Endothelial cell of umbilical vein (primary cell): ENCODE data around the gene SDF2. TPM values are rescaled to one million over a fixed set of nuclear protein-coding genes. Genes with fewer than 3 reads are reported as not detected.

ENCODE experiments used
- BruUV-seq: library from RNA; stranded (reverse); fragments of 400-500 nt; replicated peaks from 2 replicates; lab custom pipeline; 2021; lab: Mats Ljungman, UMichigan
- CTCF ChIA-PET: fragments of 300-600, 350-600 bp; sonication (Branson Sonifier 250); formaldehyde crosslinking; loops from one replicate; lab custom pipeline; 2021; ENCODE audit warnings: antibody characterized with exemption, inconsistent platforms; lab: Charles Lee
- POLR2A ChIA-PET: fragments of 300-600, 350-600 bp; sonication (Branson Sonifier 250); formaldehyde crosslinking; loops from one replicate; lab custom pipeline; 2021; ENCODE audit warnings: antibody characterized with exemption, inconsistent platforms; lab: Charles Lee
- DNase-seq: peaks from one replicate; pipeline ENCODE4 v3.0.0-alpha.2; 2011; ENCODE audit warnings: low read depth, low spot score
- FAIRE-seq: peaks from 2 replicates; lab custom pipeline; 2011; peaks lifted over from hg19 to GRCh38; lab: Jason Lieb, UNC
- H2AFZ ChIP-seq: 2 replicates; pipeline ENCODE4 v1.6.0; 2012; ENCODE audit warnings: low read depth, low read length, control low read depth, inconsistent platforms
- H3K27ac ChIP-seq: 2 replicates; pipeline ENCODE4 v1.5.1; 2011; ENCODE audit warnings: low read depth, mild to moderate bottlenecking, control low read depth, low read length, moderate library complexity; ENCODE audit not compliant: insufficient read depth
- H3K27me3 ChIP-seq, 2 experiments: 2 replicates each; pipeline versions ENCODE4 v1.6.0 to v1.6.1; 2011; ENCODE audit warnings: low read length in 2 of 2, mixed read lengths in 1 of 2; ENCODE audit not compliant: control insufficient read depth in 2 of 2, insufficient read depth in 2 of 2
- H3K36me3 ChIP-seq, 2 experiments: 2 replicates in 1 of 2; 3 replicates in 1 of 2; pipeline ENCODE4 v1.5.1; 2011; ENCODE audit warnings: low read length in 2 of 2, mild to moderate bottlenecking in 1 of 2, moderate library complexity in 1 of 2; ENCODE audit not compliant: control insufficient read depth in 2 of 2, insufficient read depth in 2 of 2; ENCODE audit errors: extremely low read depth in 1 of 2
- H3K4me1 ChIP-seq: 3 replicates; pipeline ENCODE4 v1.5.1; 2011; ENCODE audit warnings: mild to moderate bottlenecking, low read length; ENCODE audit not compliant: control insufficient read depth, insufficient read depth; ENCODE audit errors: extremely low read depth
- H3K4me2 ChIP-seq: 2 replicates; pipeline ENCODE4 v1.6.1; 2011; ENCODE audit warnings: low read length, control low read depth, mixed read lengths; ENCODE audit not compliant: insufficient read depth
- H3K4me3 ChIP-seq, 3 experiments: fragments of 200-600 bp in 1 of 3; sonication (generic), shearing (Covaris generic) in 1 of 3; replicated peaks in 1 of 3; 2 replicates each; pipeline ENCODE4 v1.5.1; 2011 to 2016; ENCODE audit warnings: control low read depth in 3 of 3, low read length in 3 of 3, mild to moderate bottlenecking in 2 of 3, inconsistent platforms in 1 of 3, low read depth in 1 of 3, moderate library complexity in 1 of 3; ENCODE audit not compliant: insufficient read depth in 1 of 3
- H3K79me2 ChIP-seq: 2 replicates; pipeline ENCODE4 v1.6.0; 2012; ENCODE audit warnings: low read length, inconsistent platforms; ENCODE audit not compliant: control insufficient read depth, insufficient read depth
- H3K9ac ChIP-seq: replicated peaks from 2 replicates; pipeline ENCODE3; 2011; ENCODE audit warnings: low read length, control low read depth; ENCODE audit not compliant: insufficient read depth; ENCODE audit errors: extremely low read depth
- H3K9me1 ChIP-seq: replicated peaks from 3 replicates; pipeline ENCODE4 v1.6.0; 2011; ENCODE audit warnings: mild to moderate bottlenecking, low read length; ENCODE audit not compliant: control insufficient read depth, insufficient read depth; ENCODE audit errors: extremely low read depth
- H3K9me3 ChIP-seq: replicated peaks from 2 replicates; pipeline ENCODE4 v1.5.1; 2012; ENCODE audit warnings: low read length, inconsistent platforms; ENCODE audit not compliant: control insufficient read depth, insufficient read depth
- H4K20me1 ChIP-seq: replicated peaks from 2 replicates; pipeline ENCODE3; 2011; ENCODE audit warnings: mild to moderate bottlenecking, low read length; ENCODE audit not compliant: control insufficient read depth, insufficient read depth; ENCODE audit errors: extremely low read depth
- EZH2 ChIP-seq: IDR thresholded peaks from 2 replicates; pipeline ENCODE4 v1.6.1; 2012; ENCODE audit warnings: borderline replicate concordance, low read depth, mild to moderate bottlenecking, moderate library complexity, low read length, inconsistent platforms; ENCODE audit not compliant: severe bottlenecking
- FOS ChIP-seq: IDR thresholded peaks from 2 replicates; pipeline ENCODE4 v1.6.1; 2011; ENCODE audit warnings: mild to moderate bottlenecking, low read length, moderate library complexity, borderline replicate concordance; ENCODE audit not compliant: insufficient read depth
- GATA2 ChIP-seq: IDR thresholded peaks from 2 replicates; pipeline ENCODE4 v1.7.0; 2011; ENCODE audit warnings: low read depth, mild to moderate bottlenecking, moderate library complexity, mixed read lengths, low read length; ENCODE audit not compliant: insufficient read length, insufficient read depth
- JUN ChIP-seq: IDR thresholded peaks from 2 replicates; pipeline ENCODE4 v1.6.1; 2011; ENCODE audit warnings: borderline replicate concordance, low read depth; ENCODE audit not compliant: insufficient read length, insufficient read depth
- MAX ChIP-seq: IDR thresholded peaks from 2 replicates; pipeline ENCODE4 v1.6.1; 2011; ENCODE audit not compliant: insufficient read depth, insufficient read length
- MYC ChIP-seq: IDR thresholded peaks from one replicate; pipeline ENCODE4 v1.6.1; 2011; ENCODE audit warnings: mild to moderate bottlenecking, low read depth, low read length
- POLR2A ChIP-seq: IDR thresholded peaks from 2 replicates; pipeline ENCODE4 v1.6.1; 2012; ENCODE audit warnings: low read depth, mild to moderate bottlenecking, control low read depth, low read length
- POLR2AphosphoS5 ChIP-seq: IDR thresholded peaks from 2 replicates; pipeline ENCODE4 v1.6.1; 2012; ENCODE audit warnings: low read depth, mild to moderate bottlenecking, control low read depth, low read length, moderate library complexity; ENCODE audit not compliant: insufficient read depth
- dilution Hi-C: fragments of 300-500 bp; cut with MboI; formaldehyde crosslinking; loops from one replicate; pipeline ENCODE4 v1.15.0; 2019; ENCODE audit warnings: low sequenced_read_pairs; ENCODE audit not compliant: extremely low pct_ligation_motif_present
- intact Hi-C: fragments of 100-400 bp; cut with micrococcal nuclease; formaldehyde crosslinking; loops from one replicate; pipeline ENCODE4 v1.10.0; 2022
- polyA plus RNA-seq, 4 experiments: library from polyadenylated mRNA; depleted of rRNA in 3 of 4; stranded (reverse) in 3 of 4; unstranded in 1 of 4; fragments of >200 nt; gene quantifications; 2 replicates each; pipeline versions ENCODE4 v1.2.1 to v1.2.3, GENCODE V29; 2011 to 2012; ENCODE audit warnings: missing spikeins in 1 of 4
- total RNA-seq: library from RNA; stranded (reverse); gene quantifications from 2 replicates; pipeline ENCODE4 v1.2.3, GENCODE V29; 2021
- TF ChIP-seq, protein P1 (sequence below), 2 donors: IDR thresholded peaks; 1 replicate in 1 of 2; 2 replicates in 1 of 2; pipeline ENCODE4 v1.5.1; 2011; ENCODE audit warnings: low read length in 2 of 2, mild to moderate bottlenecking in 2 of 2, moderate library complexity in 2 of 2, control low read depth in 1 of 2, inconsistent platforms in 1 of 2, low read depth in 1 of 2; ENCODE audit not compliant: insufficient read depth in 1 of 2; ENCODE audit errors: extremely low read depth in 1 of 2

Gene SDF2
- total and polyA plus RNA-seq, 2 donors (not counting 3 experiments of a cell fraction or from before 2014, with no cell fraction given) = 52.6 to 77.9 TPM

DNA sequence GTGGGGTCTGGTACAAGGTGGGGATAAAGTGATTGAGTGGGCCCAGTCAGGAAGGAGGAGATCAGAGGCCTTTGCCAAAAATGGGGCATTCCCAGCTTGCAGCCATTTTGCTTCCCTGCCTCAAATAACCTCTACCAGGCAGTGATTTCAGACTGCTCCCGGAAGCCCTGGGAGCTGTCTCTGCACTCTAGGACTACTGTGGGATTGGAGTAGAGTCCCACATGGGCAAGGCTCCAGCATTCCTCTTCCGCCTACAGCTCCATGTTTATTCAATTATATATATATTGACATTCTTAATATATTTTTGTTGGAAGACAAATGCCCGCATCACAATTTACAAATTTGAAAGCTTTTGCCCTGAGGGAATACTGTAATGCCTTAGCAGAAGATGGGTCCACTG lies 13.8 kb upstream of the SDF2 start:
- FAIRE-seq (no peak), DNase-seq (no peak)
- Histone ChIP-seq H3K27me3 (no peaks in the 10 kb centered on the region), H3K9ac (no peak overlapping the region), H2AFZ (no peak overlapping the region), H3K27ac (no peak overlapping the region), H3K9me3 (no peaks in the 10 kb centered on the region), H3K36me3 (peaks cover 37 to 54% of the 10 kb centered on the region in 2 experiments), H3K79me2 (no peaks in the 10 kb centered on the region), H3K4me3 (no peak overlapping the region), H3K4me1 (no peaks in the 10 kb centered on the region), H3K9me1 (no peaks in the 10 kb centered on the region), H4K20me1 (no peaks in the 10 kb centered on the region), H3K4me2 (no peak overlapping the region)
- ChIA-PET CTCF (interaction anchor here (0.7 to 2.8 kb wide), 4 partner anchors 13 to 32 kb away, joined by 3 to 12 read pairs (median 4); no protein-coding TSS in a partner anchor), POLR2A (no interaction called here)
- BruUV-seq = no TSS peak
- dilution Hi-C loops = no loop called here
- TF ChIP-seq, protein P1, sequence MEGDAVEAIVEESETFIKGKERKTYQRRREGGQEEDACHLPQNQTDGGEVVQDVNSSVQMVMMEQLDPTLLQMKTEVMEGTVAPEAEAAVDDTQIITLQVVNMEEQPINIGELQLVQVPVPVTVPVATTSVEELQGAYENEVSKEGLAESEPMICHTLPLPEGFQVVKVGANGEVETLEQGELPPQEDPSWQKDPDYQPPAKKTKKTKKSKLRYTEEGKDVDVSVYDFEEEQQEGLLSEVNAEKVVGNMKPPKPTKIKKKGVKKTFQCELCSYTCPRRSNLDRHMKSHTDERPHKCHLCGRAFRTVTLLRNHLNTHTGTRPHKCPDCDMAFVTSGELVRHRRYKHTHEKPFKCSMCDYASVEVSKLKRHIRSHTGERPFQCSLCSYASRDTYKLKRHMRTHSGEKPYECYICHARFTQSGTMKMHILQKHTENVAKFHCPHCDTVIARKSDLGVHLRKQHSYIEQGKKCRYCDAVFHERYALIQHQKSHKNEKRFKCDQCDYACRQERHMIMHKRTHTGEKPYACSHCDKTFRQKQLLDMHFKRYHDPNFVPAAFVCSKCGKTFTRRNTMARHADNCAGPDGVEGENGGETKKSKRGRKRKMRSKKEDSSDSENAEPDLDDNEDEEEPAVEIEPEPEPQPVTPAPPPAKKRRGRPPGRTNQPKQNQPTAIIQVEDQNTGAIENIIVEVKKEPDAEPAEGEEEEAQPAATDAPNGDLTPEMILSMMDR (IDR thresholded peaks at IDR 0.05; ENCODE audit: extremely low read depth in 1 of 2, insufficient read depth in 1 of 2, low read depth in 1 of 2, low read length in 2 of 2) = no peak
- TF ChIP-seq FOS = no peak
- no peak for TF ChIP-seq GATA2
- TF ChIP-seq MYC = no peak
- no peak for TF ChIP-seq POLR2A
- no peak for TF ChIP-seq POLR2AphosphoS5
- TF ChIP-seq JUN = no peak
- TF ChIP-seq MAX = no peak
- no peak for TF ChIP-seq EZH2
- intact Hi-C loops = no loop called here
